ENCODE measurements around the gene FMNL2.

Gene FMNL2

GRCh38 chr2:152615177-152615576 lies 280.2 kb downstream of the FMNL2 start:
- DNase-seq (ENCODE audit: low read depth in 2 of 2): no peak

- DNase-seq (ENCODE audit: low read depth in 2 of 2): no peak
Observed at GRCh38 chr2:152617456-152618192, 282.6 kb downstream of the FMNL2 start.

DNA sequence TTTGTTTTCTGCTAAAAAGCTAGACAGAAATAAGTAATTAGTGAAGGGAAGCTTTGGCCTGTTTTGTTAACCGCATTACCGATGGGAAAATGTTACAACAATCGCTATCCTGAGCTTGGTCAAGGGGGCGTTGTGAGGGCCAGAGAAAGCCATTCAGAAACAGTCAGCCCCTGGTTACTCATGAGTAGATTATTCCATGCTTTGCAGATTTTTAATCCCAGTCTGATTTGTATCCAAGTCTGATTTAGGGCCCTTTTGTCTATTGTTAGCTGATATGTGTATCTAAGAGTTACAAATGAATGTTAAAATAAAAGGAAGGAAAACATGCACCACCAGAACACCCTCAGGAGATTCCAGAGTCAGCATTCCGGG lies 283.2 kb downstream of the FMNL2 start:
- no peak for DNase-seq (ENCODE audit: low read depth in 2 of 2)

- no peak for DNase-seq (ENCODE audit: low read depth in 2 of 2)
Observed at GRCh38 chr2:152620208-152620607, 285.2 kb downstream of the FMNL2 start.

DNA sequence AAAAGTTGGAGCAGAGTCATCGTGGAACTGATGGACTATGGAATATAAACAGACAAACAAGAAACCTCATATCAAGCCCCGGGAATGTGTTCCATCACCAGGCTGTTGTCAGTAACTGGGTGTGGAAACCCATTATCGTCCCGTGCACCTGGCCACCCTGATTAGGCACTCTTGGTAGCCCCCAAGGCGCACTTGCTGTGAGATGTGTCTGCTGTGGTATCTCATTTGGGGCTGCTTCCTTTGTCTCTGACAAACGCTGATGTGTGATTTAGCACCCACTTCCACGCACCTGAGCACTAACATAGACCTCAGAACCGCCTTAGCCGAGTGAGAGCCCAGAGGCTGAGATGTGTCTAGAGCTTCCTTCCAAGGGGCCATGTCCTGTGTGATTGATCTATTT lies 286.0 kb downstream of the FMNL2 start:
- no peak for DNase-seq (ENCODE audit: low read depth in 2 of 2)

- DNase-seq (ENCODE audit: low read depth in 2 of 2): no peak
Observed at GRCh38 chr2:152622219-152622618, 287.2 kb downstream of the FMNL2 start.

DNA sequence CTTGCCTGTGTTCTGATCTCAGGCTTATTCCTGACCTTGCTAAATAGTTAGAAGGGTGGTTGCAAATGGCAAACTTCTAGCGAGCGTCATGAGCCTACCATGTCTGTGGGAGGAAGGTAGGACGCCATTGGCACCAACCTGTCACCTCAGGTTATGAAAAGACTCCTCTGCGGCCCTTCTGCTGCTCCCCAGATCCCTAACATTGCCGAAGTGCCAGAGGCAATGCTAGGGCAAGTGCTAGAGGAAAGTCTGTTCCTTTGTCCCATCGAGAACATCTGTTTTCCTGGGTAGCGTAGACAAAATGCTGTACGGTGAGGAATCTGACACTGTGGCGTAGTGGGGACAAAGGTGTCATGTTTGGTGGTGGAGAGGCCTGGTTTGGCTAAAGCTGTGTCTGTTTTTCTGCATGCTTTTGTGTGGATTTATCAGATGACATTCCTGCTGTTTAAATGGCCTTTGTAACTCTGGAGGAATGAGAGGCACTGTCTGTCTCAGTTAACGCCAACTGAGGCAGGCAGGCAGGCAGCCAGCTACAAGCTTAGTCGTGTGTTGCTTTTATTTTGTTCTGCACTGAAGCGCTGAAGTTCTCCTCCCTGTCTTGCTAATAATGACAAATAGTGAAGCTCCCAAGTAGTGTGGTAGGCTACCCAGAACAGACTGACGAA lies 288.2 kb downstream of the FMNL2 start:
- DNase-seq (ENCODE audit: low read depth in 2 of 2): no peak

- no peak for DNase-seq (ENCODE audit: low read depth in 2 of 2)
Observed at GRCh38 chr2:152623775-152624174, 288.8 kb downstream of the FMNL2 start.

GRCh38 chr2:152624805-152625204 lies 289.8 kb downstream of the FMNL2 start:
- DNase-seq (ENCODE audit: low read depth in 2 of 2): no peak

- DNase-seq (ENCODE audit: low read depth in 2 of 2): no peak
Observed at GRCh38 chr2:152626911-152627339, 292.0 kb downstream of the FMNL2 start.

- no peak for DNase-seq (ENCODE audit: low read depth in 2 of 2)
Observed at GRCh38 chr2:152627351-152627957, 292.5 kb downstream of the FMNL2 start.

GRCh38 chr2:152629202-152629601 lies 294.2 kb downstream of the FMNL2 start:
- DNase-seq (ENCODE audit: low read depth in 2 of 2): no peak

- no peak for DNase-seq (ENCODE audit: low read depth in 2 of 2)
Observed at GRCh38 chr2:152630466-152630865, 295.5 kb downstream of the FMNL2 start.

DNA sequence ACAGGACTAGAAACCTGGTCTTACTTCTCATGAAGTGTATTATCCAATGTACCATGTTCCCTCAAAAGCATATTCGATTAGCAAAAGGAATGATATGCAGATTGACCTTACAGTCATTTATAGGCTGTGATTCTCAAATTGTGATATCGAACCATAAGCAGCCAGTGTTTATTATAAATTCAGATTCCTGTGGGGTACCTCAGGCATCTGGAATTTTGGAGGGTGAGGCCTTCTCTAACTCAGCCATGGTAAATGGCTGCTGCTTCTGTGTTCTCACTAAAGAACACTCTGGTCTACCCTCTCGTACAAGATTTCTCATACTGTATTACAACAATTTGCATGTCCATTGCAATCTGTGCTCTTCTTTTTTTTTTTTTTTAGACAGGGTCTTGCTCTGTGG lies 297.8 kb downstream of the FMNL2 start:
- no peak for DNase-seq (ENCODE audit: low read depth in 2 of 2)

DNA sequence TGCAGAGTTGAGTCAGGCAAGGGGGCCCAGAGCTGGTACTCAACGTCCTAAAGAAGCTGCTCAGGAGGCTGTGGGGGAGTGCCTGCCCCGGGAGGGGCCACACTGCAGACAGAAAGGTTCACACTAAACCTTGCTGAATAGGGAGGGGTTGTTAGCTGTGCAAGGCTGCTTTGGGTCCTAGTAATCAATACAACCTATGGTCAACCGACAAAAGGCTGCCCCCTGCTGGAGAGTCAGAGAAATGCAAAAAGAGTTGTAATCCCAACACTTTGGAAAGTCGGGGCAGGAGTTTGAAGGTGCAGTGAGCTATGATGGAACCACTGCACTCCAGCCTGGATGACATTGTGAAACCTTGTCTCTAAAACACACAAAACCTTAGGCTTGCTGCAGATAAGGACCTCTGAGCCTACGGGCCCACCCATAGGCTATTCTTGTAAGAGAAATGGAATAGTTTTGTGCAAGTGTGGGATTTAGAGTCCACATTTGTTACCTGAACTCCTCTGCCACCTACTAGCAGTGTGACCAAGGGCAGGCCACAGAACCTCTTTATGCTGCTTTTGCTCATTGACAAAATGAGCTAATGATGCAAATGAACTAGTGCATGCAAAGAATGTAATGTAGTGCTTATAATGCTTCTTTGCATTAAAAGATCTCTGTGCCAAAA lies 300.8 kb downstream of the FMNL2 start:
- peak; percentile 57 to 63 for DNase-seq (ENCODE audit: low read depth in 2 of 2)

GRCh38 chr2:152637251-152637650 lies 302.3 kb downstream of the FMNL2 start:
- DNase-seq (ENCODE audit: low read depth in 2 of 2): no peak

DNA sequence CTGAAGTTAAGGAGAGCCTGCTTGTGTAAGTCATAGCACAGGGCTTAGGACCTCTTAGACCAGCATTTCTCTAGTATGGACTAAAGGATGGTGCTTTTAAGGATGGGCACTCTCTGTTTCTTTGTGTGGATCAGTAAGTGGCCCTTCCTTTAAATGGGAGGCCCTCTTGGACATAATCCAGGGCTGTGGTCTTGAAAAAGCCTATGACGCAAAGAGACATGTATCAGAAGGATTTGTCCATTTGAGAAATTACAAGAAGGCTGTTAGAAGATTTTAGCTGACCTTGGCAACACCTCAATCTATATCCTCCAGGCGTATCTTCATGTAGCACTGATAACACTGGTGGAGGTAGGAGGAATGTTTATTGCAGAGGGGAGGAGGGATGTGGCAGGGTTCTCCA lies 303.1 kb downstream of the FMNL2 start:
- no peak for DNase-seq (ENCODE audit: low read depth in 2 of 2)

- DNase-seq (ENCODE audit: low read depth in 2 of 2): no peak
Observed at GRCh38 chr2:152638590-152638989, 303.6 kb downstream of the FMNL2 start.

GRCh38 chr2:152644189-152644873 lies 309.4 kb downstream of the FMNL2 start:
- no peak for DNase-seq (ENCODE audit: low read depth in 2 of 2)

DNA sequence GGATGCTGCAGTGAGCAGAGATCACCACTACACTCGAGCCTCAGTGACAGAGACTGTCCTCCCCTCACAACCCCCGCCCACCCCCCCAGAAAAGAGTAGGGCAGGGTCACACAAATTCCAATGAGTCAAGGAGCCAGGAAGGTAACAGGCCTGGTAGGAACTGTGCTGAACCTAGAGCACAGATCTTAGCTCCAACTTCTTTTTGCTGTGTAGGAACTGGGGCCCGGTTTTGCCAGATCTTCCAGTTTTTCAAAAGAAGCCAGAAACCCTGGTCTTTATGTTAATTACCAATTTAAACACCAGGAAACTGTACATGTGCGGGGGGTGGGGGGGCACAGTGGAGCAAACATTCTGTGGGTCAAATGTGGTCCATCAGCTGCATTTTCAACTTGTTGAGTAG lies 311.3 kb downstream of the FMNL2 start:
- DNase-seq (ENCODE audit: low read depth in 2 of 2): no peak

DNA sequence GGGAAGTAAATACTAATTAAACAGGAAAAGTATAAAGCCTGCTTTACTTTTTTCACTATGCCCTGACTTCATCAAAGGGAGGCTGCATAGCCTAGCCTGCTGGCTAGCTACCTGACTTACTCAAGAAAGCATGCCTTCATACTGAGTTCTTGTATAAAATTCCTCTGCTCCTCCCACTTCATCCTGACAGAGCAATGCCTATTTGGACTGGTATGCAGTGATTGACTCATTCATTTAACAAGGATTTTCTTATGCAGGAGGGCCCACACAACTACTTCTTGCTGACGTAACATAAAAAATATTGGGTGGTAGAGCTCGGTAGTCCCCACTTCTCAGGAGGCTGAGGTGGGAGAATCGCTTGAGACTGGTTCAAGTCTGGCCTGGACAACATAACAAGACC lies 311.8 kb downstream of the FMNL2 start:
- no peak for DNase-seq (ENCODE audit: low read depth in 2 of 2)

- DNase-seq (ENCODE audit: low read depth in 2 of 2): no peak
Observed at GRCh38 chr2:152647552-152647951, 312.6 kb downstream of the FMNL2 start.

Data from stimulated activated CD4-positive, alpha-beta T cell treated with anti-CD3 and anti-CD28 coated beads, Interleukin-4, amount 100 ng/mL, for 48 hours (primary cell).